ENCODE results near the gene MT1G. TPM values are rescaled to one million over a fixed set of nuclear protein-coding genes. Genes with fewer than 3 reads are reported as not detected.

MT1G gene
- total and polyA plus RNA-seq, 4 donors: 152 to 9,444 (median 3,398) TPM

DNA sequence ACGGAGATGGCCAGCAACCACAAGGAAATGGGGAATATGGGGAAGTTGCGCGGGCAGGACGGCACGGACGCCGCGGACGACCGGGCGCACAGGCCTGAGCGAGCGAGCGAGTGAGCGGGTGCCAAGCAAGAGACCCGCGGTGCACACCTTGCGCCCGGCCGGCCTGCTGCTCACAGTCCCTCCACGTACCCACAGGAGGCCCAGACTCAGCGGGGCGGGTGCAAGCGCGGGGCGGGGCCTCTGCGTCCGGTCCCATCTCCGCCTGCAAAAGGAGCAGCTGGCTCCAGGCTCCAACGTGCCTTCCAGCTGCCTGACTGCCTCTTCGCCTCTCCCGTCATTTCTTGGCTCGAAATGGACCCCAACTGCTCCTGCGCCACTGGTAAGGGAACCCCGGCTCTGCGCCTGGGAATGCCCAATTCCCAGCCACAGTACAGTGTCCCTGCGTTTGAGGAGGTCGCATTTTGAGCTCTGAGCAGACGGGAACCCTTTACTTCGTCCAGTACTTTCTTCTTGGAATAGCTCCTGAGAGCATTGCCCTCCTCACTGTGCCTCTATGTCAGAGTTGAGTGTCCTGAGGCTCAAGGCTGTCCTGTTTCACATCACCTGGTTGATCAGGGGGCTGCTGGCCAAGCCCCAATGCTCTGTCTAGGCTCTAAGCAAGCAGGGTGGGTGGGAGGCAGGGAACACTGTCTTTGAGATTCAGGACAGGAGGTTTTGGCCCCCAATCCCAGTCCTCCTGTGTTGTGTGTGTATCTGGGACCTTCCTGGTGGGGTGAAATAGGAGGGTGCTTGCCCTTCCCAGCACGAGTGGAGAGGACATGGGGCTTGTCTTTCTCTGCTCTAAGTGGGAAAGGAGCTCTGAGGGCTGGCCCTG, 50.4 kb downstream of the MT1G start:
- peak overlapping the region; percentile 47 to 77 (median 67) for H3K4me3 ChIP-seq (ENCODE audit: low read depth in 1 of 3, low read length in 3 of 3)
- peak; percentile 45 for TF ChIP-seq TAF1 (conservative IDR thresholded peaks at IDR 0.05)
- TF ChIP-seq JUND (IDR thresholded peaks at IDR 0.05): no peak
- no peak for TF ChIP-seq ZBTB33 (IDR thresholded peaks at IDR 0.05)
- peak; percentile 49 for TF ChIP-seq SP1 (IDR thresholded peaks at IDR 0.05)
- peak in 1 of 2 donors; percentile 25 for TF ChIP-seq HNF4A (conservative IDR thresholded peaks at IDR 0.05)
- TF ChIP-seq RAD21 (IDR thresholded peaks at IDR 0.05): peak in 1 of 2 donors; percentile 40
- TF ChIP-seq RXRA (IDR thresholded peaks at IDR 0.05): peak; percentile 27 to 50
- peak; percentile 67 for TF ChIP-seq REST (IDR thresholded peaks at IDR 0.05)
- TF ChIP-seq, protein P1, sequence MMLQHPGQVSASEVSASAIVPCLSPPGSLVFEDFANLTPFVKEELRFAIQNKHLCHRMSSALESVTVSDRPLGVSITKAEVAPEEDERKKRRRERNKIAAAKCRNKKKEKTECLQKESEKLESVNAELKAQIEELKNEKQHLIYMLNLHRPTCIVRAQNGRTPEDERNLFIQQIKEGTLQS (IDR thresholded peaks at IDR 0.05): no peak
- TF ChIP-seq HNF4G (IDR thresholded peaks at IDR 0.05): no peak
- TF ChIP-seq YY1 (IDR thresholded peaks at IDR 0.05): peak; percentile 44
- peak; percentile 20 for TF ChIP-seq CTCF (IDR thresholded peaks at IDR 0.05; ENCODE audit: low read depth, low read length, missing input control)
- H3K27me3 ChIP-seq (ENCODE audit: control insufficient read depth in 4 of 4, insufficient read depth in 4 of 4, low read length in 3 of 4): no peaks in the 10 kb centered on the region
- H3K36me3 ChIP-seq (ENCODE audit: control insufficient read depth in 4 of 4, insufficient read depth in 3 of 4, low read depth in 1 of 4, low read length in 3 of 4): no peaks in the 10 kb centered on the region
- H3K4me1 ChIP-seq (ENCODE audit: control insufficient read depth in 4 of 4, insufficient read depth in 4 of 4, low read length in 3 of 4): peaks cover 0 to 30% (median 14%) of the 10 kb centered on the region in 4 donors
- no peaks in the 10 kb centered on the region for H3K9me3 ChIP-seq (ENCODE audit: control insufficient read depth in 4 of 4, low read length in 3 of 4)
- DNase-seq (ENCODE audit: low spot score): peak; percentile 71
- H3K9ac ChIP-seq (ENCODE audit: low read depth in 1 of 2, low read length in 2 of 2): peak overlapping the region; percentile 58 to 78
- peak overlapping the region; percentile 91 to 93 for H3K27ac ChIP-seq (ENCODE audit: low read depth in 1 of 2, low read length in 2 of 2)
- WGBS: 3% methylated on average over 40 of the region's 41 CpGs

Other genes starting within 250 kb of the MT1G start
- gene AMFR, start 242.5 kb downstream of the MT1G start, total RNA-seq: 100 to 1,000 TPM; 128 to 309 TPM
- gene AMFR, start 242.5 kb downstream of the MT1G start, polyA plus RNA-seq: 10 to 100 TPM; 43.3 to 69.1 TPM
- 10 to 100 TPM; 30.5 to 43.9 TPM for gene NUDT21, start 216.7 kb downstream of the MT1G start, total RNA-seq
- 10 to 100 TPM; 19.3 to 23.9 TPM for gene NUDT21, start 216.7 kb downstream of the MT1G start, polyA plus RNA-seq
- gene OGFOD1, start 216.5 kb downstream of the MT1G start, total RNA-seq: 10 to 100 TPM; 17.0 to 40.2 TPM
- 10 to 100 TPM; 15.5 to 25.3 TPM for gene OGFOD1, start 216.5 kb downstream of the MT1G start, polyA plus RNA-seq
- 10 to 100 TPM; 11.3 to 13.8 TPM for gene BBS2, start 148.0 kb downstream of the MT1G start, total RNA-seq
- gene BBS2, start 148.0 kb downstream of the MT1G start, polyA plus RNA-seq: 10 to 100 TPM in 1 of 2 donors, 1 to 10 TPM in 1; 7.1 to 10.9 TPM
- gene MT4, start 103.0 kb downstream of the MT1G start, total RNA-seq: not detected
- gene MT4, start 103.0 kb downstream of the MT1G start, polyA plus RNA-seq: not detected
- gene MT3, start 78.5 kb downstream of the MT1G start, total RNA-seq: not detected
- not detected for gene MT3, start 78.5 kb downstream of the MT1G start, polyA plus RNA-seq
- gene MT2A, start 59.5 kb downstream of the MT1G start, total RNA-seq: 100 to 1,000 TPM in 1 of 2 donors, 10 to 100 TPM in 1; 45.8 to 387 TPM
- 1,000 to 10,000 TPM; 4,079 to 5,206 TPM for gene MT2A, start 59.5 kb downstream of the MT1G start, polyA plus RNA-seq
- 1,000 to 10,000 TPM in 1 of 2 donors, 100 to 1,000 TPM in 1; 206 to 1,831 TPM for gene MT1E, start 42.3 kb downstream of the MT1G start, total RNA-seq
- gene MT1E, start 42.3 kb downstream of the MT1G start, polyA plus RNA-seq: 1,000 to 10,000 TPM in 1 of 2 donors, 100 to 1,000 TPM in 1; 336 to 1,280 TPM
- 100 to 1,000 TPM in 1 of 2 donors, 10 to 100 TPM in 1; 20.4 to 159 TPM for gene MT1M, start 35.4 kb downstream of the MT1G start, total RNA-seq
- gene MT1M, start 35.4 kb downstream of the MT1G start, polyA plus RNA-seq: 100 to 1,000 TPM; 229 to 343 TPM
- 10 to 100 TPM; 10.1 to 21.9 TPM for gene MT1A, start 29.4 kb downstream of the MT1G start, total RNA-seq
- gene MT1A, start 29.4 kb downstream of the MT1G start, polyA plus RNA-seq: 100 to 1,000 TPM; 127 to 511 TPM
- gene MT1B, start 16.2 kb downstream of the MT1G start, total RNA-seq: 1 to 10 TPM in 1 of 2 donors, not detected in 1; 1.5 TPM
- 1 to 10 TPM in 1 of 2 donors, not detected in 1; 1.2 TPM for gene MT1B, start 16.2 kb downstream of the MT1G start, polyA plus RNA-seq
- gene MT1F, start 10.1 kb downstream of the MT1G start, total RNA-seq: 100 to 1,000 TPM in 1 of 2 donors, 10 to 100 TPM in 1; 14.2 to 142 TPM
- 100 to 1,000 TPM; 126 to 895 TPM for gene MT1F, start 10.1 kb downstream of the MT1G start, polyA plus RNA-seq
- gene MT1H, start 1.7 kb upstream of the MT1G start, total RNA-seq: 1,000 to 10,000 TPM in 1 of 2 donors, 1 to 10 TPM in 1; 4.4 to 1,396 TPM
- 1,000 to 10,000 TPM in 1 of 2 donors, 100 to 1,000 TPM in 1; 479 to 1,775 TPM for gene MT1H, start 1.7 kb upstream of the MT1G start, polyA plus RNA-seq
- gene MT1X, start 14.4 kb upstream of the MT1G start, total RNA-seq: 100 to 1,000 TPM; 213 to 754 TPM
- 1,000 to 10,000 TPM; 2,051 to 3,979 TPM for gene MT1X, start 14.4 kb upstream of the MT1G start, polyA plus RNA-seq
- 10 to 100 TPM; 11.3 to 31.8 TPM for gene NUP93, start 62.1 kb upstream of the MT1G start, total RNA-seq
- gene NUP93, start 62.1 kb upstream of the MT1G start, polyA plus RNA-seq: 1 to 10 TPM; 8.2 to 8.4 TPM
- under 1 TPM in 1 of 2 donors, not detected in 1; 0.09 TPM for gene SLC12A3, start 197.1 kb upstream of the MT1G start, total RNA-seq
- gene SLC12A3, start 197.1 kb upstream of the MT1G start, polyA plus RNA-seq: not detected

Data from liver (tissue), 9 donors.